AG09319 (cell line): ENCODE data around the gene CD6.

Experiments
- DNase-seq: peaks from one replicate; pipeline ENCODE4 v3.0.0-alpha.2; 2010; ENCODE audit warnings: low read depth; ENCODE audit errors: extremely low read depth
- TF ChIP-seq, protein P1 (sequence below): IDR thresholded peaks from 2 replicates; pipeline ENCODE4 v1.5.1; 2011; ENCODE audit warnings: low read depth, mild to moderate bottlenecking, inconsistent platforms, low read length, moderate library complexity

Gene CD6, protein sequence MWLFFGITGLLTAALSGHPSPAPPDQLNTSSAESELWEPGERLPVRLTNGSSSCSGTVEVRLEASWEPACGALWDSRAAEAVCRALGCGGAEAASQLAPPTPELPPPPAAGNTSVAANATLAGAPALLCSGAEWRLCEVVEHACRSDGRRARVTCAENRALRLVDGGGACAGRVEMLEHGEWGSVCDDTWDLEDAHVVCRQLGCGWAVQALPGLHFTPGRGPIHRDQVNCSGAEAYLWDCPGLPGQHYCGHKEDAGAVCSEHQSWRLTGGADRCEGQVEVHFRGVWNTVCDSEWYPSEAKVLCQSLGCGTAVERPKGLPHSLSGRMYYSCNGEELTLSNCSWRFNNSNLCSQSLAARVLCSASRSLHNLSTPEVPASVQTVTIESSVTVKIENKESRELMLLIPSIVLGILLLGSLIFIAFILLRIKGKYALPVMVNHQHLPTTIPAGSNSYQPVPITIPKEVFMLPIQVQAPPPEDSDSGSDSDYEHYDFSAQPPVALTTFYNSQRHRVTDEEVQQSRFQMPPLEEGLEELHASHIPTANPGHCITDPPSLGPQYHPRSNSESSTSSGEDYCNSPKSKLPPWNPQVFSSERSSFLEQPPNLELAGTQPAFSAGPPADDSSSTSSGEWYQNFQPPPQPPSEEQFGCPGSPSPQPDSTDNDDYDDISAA

DNA sequence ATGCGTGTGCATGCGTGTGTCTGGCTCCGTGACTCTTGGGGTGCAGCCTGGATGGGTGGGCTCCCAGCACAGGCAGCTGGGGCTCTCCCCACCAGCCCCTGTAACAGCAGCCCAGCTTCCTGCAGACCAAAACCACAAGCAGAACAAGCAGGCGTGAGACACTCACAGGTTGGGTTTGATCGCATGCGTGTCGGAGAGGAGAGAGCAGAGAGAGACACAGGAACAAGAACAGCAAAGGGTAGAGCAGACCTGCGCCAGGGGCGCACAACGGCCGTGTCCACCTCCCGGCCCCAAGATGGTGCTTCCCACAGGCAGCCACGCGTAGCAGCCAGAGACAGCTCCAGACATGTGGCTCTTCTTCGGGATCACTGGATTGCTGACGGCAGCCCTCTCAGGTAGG lies at the start of gene CD6:
Gene CD6 (plus strand): TSS at position 161 of the 400 bp plus-strand sequence. CDS start 186 bp downstream, at position 347.
- no peak for DNase-seq
- TF ChIP-seq, protein P1, sequence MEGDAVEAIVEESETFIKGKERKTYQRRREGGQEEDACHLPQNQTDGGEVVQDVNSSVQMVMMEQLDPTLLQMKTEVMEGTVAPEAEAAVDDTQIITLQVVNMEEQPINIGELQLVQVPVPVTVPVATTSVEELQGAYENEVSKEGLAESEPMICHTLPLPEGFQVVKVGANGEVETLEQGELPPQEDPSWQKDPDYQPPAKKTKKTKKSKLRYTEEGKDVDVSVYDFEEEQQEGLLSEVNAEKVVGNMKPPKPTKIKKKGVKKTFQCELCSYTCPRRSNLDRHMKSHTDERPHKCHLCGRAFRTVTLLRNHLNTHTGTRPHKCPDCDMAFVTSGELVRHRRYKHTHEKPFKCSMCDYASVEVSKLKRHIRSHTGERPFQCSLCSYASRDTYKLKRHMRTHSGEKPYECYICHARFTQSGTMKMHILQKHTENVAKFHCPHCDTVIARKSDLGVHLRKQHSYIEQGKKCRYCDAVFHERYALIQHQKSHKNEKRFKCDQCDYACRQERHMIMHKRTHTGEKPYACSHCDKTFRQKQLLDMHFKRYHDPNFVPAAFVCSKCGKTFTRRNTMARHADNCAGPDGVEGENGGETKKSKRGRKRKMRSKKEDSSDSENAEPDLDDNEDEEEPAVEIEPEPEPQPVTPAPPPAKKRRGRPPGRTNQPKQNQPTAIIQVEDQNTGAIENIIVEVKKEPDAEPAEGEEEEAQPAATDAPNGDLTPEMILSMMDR: no peak

DNA sequence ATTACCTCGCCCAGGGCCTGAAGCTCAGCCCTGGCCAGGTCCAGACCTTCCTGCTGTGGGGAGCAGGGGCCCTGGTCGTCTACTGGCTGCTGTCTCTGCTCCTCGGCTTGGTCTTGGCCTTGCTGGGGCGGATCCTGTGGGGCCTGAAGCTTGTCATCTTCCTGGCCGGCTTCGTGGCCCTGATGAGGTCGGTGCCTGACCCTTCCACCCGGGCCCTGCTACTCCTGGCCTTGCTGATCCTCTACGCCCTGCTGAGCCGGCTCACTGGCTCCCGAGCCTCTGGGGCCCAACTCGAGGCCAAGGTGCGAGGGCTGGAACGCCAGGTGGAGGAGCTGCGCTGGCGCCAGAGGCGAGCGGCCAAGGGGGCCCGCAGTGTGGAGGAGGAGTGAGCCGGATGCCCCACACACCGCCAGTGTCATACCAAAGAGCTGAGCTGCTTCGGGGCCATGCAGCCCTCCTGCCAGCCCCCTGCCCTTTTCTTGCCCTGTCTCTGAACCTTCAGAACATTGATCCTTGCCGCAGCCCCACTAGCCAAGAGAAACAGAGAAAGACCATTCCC lies 49.6 kb upstream of the CD6 start:
- TF ChIP-seq, protein P1: no peak
- DNase-seq: no peak

DNA sequence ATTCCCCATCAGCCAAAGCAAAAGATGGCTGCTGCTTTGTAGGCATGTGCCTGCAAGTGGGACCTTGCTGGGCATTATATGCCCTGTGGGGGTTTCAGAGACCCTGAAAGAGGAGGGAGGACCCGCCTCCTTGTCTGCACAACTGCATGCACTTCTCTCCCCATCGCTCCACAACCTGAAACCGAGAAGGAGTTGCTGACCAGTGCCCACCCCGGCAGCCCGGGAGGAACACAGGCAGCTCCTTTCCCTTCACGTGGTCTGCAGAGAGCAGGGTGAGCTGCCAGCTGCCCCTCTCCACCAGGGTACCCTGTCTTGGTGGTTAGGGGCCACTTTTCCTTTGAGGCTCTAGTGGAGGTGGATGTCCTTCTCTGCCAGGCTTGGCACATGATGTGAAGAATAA lies 48.6 kb upstream of the CD6 start:
- no peak for DNase-seq
- TF ChIP-seq, protein P1: no peak

DNA sequence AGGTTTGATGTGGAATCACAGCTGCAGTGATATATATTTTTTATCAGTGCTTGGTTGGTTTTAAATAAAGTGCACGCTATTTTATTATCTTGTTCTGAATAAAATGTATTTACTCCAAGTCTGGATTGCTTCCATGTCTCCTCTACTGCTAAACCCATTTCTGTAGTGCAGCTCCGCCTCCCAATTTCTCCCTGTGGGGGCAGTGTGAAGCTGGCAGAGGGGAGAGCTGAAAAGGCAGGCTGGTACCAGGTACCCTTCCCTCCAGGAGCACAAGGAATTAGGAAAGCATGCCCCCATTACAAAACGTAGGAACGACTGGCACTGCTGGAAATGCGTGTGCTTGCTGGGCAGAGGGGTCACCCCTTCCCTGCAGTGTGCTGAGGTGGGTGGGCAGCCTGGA lies 48.2 kb upstream of the CD6 start:
- no peak for DNase-seq
- TF ChIP-seq, protein P1: no peak

DNA sequence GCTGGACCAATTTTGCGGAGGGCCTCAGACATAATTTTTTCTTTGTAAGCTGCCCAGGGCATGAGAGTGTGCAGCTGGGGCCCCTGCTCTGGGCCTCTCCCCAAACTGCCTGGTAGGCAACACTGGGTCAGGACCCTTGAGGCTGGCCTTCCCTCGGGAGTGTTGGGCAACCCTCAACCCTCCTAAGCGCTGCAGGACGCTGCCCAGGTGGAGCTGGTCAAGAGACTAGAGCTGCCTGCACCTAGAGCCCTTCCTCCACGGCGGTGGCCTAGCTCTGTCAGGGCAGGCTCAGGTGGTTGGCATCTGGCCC lies 47.7 kb upstream of the CD6 start:
- DNase-seq: no peak
- TF ChIP-seq, protein P1: no peak

DNA sequence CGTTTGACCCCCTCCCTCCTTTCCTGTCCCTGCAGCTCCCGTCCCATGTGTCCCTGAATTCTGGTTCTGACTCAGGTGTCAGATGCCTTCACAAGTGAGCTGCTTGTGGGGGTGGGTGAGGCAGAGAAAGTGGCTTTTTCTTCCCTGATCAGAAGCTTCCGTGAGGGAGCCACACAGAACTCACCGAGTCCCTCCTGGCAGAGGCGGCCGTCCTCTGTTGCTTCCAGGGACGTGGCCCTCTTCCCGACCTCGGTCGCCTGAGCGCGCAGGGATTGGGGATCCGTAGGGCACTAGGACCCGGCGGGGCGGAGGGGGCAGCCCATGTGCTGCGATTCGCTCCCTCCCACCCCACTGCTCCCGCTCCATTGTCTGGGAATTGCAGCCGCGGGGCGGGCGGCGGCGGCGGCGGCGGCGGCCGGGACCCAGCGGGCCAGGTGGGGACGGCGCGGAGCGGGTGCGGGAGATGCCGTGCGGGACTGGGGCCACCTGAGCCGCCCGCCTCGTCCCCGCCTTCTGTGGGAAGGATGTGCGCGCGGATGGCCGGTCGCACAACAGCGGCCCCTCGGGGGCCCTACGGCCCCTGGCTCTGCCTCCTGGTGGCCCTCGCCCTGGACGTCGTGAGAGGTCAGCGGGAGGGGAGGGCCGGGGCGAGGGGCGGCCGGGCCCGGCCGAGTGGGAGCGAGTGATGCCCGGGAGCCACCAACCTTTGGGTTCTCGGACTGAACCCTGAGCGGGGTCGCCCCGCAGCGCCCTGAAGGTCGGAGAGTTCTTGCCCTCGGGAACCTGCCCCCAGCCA lies 47.2 kb upstream of the CD6 start, which contains the start of gene TMEM132A:
Gene TMEM132A (plus strand): TSS at position 351 of the 796 bp plus-strand sequence. CDS start 174 bp downstream, at position 525.
- DNase-seq: no peak
- TF ChIP-seq, protein P1: no peak
